Fibroblast of mammary gland (primary cell): ENCODE results near the gene GIPC3.

ENCODE experiments used
- DNase-seq: peaks from one replicate; pipeline ENCODE4 v3.0.0-alpha.2; 2010; ENCODE audit warnings: low read depth
- H3K4me3 ChIP-seq: 2 replicates; pipeline ENCODE4 v1.5.1; 2011; ENCODE audit warnings: low read depth, mild to moderate bottlenecking, low read length, moderate library complexity; ENCODE audit not compliant: control insufficient read depth
- TF ChIP-seq, protein P1 (sequence below): conservative IDR thresholded peaks from 2 replicates; pipeline ENCODE4 v1.5.1; 2011; ENCODE audit warnings: low read depth, low read length, inconsistent platforms; ENCODE audit not compliant: control insufficient read depth, insufficient read depth

Gene GIPC3

DNA sequence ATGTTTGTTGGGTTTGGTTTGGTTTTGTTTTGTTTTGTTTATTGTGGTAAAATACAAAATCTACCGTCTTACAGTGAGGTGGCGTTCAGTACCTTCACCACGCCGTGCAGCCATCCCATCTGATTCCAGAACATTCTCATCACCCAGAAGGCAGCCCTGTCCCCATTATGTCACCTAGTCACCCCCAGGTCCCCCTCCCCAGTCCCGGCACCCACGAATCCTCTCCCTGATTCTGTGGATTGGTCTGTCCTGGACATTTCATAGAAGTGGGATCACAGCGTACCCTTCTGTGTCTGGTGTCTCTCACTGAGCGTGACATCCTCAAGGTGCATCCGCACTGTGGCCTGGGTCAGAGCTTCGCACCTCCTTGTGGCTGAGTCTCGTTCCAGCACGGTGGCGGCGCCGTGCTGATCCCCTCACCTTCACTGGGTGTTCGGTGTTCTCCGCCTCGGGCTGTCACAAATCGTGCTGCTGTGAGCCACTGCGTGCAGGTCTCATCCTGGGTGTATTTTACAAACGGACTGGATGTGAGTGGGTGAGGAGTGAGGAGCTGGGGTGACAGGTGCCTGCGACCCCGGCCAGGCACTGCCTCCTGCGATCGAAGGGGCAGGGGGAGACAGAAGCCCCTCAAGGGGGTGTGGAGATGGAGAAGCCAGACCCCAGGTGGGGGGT, 46.9 kb upstream of the GIPC3 start:
- no peak overlapping the region for H3K4me3 ChIP-seq
- TF ChIP-seq, protein P1, sequence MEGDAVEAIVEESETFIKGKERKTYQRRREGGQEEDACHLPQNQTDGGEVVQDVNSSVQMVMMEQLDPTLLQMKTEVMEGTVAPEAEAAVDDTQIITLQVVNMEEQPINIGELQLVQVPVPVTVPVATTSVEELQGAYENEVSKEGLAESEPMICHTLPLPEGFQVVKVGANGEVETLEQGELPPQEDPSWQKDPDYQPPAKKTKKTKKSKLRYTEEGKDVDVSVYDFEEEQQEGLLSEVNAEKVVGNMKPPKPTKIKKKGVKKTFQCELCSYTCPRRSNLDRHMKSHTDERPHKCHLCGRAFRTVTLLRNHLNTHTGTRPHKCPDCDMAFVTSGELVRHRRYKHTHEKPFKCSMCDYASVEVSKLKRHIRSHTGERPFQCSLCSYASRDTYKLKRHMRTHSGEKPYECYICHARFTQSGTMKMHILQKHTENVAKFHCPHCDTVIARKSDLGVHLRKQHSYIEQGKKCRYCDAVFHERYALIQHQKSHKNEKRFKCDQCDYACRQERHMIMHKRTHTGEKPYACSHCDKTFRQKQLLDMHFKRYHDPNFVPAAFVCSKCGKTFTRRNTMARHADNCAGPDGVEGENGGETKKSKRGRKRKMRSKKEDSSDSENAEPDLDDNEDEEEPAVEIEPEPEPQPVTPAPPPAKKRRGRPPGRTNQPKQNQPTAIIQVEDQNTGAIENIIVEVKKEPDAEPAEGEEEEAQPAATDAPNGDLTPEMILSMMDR = no peak
- no peak for DNase-seq

DNA sequence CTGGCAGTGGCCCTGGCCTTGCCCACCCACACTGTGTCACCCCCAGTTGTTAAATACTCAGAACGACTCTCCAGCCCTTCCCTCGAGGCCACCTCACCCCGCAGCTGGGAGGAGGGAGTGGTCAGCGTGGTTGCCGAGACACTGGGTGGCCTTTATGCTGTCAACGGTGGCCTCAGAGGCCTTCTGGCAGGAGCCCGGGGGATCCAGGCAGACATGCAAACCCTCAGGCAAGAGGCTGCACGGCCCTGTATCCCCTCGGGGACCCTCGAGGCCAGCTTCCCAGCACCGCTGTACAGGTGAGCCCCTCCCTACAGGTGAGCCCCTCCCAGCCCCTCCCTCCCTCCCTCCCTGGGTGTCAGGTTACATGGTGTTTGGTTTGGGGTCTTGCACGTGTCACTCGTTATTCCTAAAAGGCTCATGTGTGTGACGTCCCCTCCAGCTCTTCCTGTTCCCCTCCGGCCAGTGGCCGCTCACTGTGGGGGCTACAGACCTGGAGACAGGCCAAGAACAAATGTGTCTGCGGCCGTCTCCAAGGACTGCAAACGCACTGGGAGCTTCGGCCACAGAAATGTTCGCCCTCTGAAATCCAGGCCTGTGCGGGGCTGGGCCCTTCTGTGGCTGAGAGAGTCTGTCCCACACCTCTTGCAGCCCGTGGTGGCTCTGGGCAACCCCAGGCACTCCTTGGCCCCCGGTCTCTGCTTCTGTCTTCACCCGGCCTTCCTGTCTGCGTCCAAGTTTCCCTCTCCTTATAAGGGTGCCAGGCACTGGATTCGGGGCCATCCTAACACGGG, 46.1 kb upstream of the GIPC3 start, which contains the start of gene TEKTIP1:
Gene TEKTIP1, plus strand, starts transcription at position 210 of the 791 bp plus-strand sequence. Its CDS starts 4 bp downstream, at position 214.
- no peak within 1 kb of the TSS for H3K4me3 ChIP-seq
- no peak for DNase-seq
- TF ChIP-seq, protein P1 = no peak

DNA sequence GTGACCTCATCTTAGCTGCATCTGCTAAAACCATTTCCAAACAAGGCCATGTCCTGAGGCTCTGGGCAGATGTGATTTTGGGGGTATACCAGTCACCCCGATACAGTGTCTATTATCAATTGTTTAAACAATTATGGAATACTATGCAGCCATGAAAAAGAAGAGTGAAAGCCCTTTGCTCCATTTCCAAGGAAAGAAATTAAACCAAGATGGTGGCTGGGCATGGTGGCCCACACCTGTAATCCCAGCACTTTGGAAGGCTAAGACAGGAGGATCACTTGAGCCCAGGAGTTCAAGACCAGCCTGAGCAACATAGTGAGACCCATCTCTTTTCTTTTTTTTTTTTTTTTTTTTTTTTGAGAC, 45.5 kb upstream of the GIPC3 start:
- TF ChIP-seq, protein P1 = no peak
- DNase-seq = no peak
- no peak overlapping the region for H3K4me3 ChIP-seq

DNA sequence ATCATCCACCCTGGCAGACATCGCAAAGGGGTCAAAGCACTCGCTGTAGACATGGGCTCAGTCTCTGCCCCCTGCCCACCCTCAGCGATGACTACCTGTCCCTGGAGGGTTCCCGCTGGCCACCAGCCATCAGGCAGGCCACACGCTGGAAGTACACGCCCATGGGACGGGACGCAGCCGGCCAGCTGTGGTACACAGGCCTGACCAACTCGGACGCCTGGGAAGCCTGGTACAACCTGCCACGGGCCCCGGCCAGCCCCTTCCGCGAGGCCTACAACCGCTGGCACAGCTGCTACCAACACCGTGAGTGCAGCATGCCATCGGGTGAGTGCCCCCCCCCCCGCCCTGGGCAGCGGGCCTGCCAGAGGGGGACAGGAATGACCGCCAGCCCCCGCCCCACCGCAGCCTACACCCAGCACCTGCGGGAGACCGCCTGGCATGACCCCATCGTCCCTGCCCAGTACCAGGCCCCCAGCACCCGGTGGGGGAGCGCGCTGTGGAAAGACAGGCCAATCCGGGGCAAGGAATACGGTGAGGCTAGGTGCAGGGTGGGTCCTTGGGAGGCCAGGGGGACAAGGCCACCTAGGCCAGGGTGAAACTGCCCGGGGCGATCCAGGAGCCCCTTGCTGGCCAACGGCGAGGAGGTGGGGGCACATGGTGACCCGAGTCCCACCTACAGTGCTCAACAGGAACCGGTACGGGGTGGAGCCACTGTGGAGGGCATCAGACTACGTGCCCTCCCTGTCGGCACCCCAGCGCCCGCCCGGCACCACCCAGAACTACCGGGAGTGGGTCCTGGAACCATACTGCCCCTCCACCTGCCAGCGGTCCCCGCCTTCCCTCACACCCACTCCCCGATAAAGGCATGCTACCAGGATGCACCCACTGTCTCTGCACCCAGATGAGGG, 41.9 kb upstream of the GIPC3 start:
- peak; percentile 23 for DNase-seq
- TF ChIP-seq, protein P1 = no peak
- H3K4me3 ChIP-seq = no peak overlapping the region

DNA sequence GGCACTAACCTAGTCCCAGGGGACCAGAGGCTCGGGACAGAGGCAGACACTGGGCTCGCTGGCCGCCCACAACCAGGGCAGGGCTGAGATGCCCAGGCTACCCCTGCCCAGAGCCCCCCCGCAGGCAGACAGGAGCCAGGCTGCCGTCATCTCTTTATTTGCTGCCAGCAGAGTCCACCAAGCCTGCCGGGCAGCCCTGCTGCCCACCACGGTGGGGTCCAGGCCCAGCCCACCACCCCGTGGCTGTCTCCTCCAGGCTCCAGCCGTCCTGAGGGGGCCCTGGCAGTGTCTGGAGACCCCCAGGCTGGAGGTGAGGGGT, 41.3 kb upstream of the GIPC3 start:
- DNase-seq = no peak
- TF ChIP-seq, protein P1 = no peak
- H3K4me3 ChIP-seq = no peak overlapping the region
